ENCODE data around the gene SLC27A6.

DNA sequence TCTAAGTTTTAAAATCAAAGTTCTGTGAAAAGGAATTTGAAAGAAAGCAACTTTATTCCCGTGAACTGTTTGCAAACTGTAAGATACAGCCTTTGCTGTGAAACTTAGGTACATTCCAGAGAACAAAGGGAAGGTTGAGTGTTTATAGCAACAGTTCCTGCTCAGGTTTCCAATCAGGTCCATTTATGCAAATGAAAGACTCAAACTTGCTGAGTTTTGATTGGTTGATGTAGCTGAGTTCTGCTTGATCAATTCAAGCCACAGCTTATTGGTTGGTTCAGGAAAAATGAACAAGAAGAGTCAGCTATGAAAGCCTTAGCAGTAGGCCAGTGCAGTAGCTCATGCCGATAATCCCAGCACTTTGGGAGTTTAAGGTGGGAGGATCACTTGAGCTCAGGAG lies 37.9 kb downstream of the SLC27A6 start:
- TF ChIP-seq GATA2 (IDR thresholded peaks at IDR 0.05; ENCODE audit: low read depth, low read length) (no peak), GATA3 (IDR thresholded peaks at IDR 0.05; ENCODE audit: low read depth, low read length) (no peak)

Measured in SH-SY5Y (cell line).